Aorta (tissue), 5 donors: ENCODE results near the gene WDR6. TPM values are rescaled to one million over a fixed set of nuclear protein-coding genes. Genes with fewer than 3 reads are reported as not detected.

Experiments
- ATAC-seq: fragments of 200-7000 bp; cut with Tn5 transposase; one replicate; pipeline ENCODE4 v1.9.1; 2022; ENCODE audit warnings: moderate library complexity; ENCODE audit not compliant: low FRiP score
- DNase-seq, 2 donors: peaks; one replicate each; pipeline ENCODE4 v3.0.0-alpha.2; 2020
- H3K27ac ChIP-seq, 2 donors: one replicate each; pipeline ENCODE4 v1.5.1; 2013; ENCODE audit warnings: low read length in 2 of 2, mild to moderate bottlenecking in 2 of 2, moderate library complexity in 2 of 2, control low read depth in 1 of 2, inconsistent platforms in 1 of 2, low read depth in 1 of 2
- H3K27me3 ChIP-seq, 2 donors: one replicate each; pipeline ENCODE4 v1.6.1; 2013; ENCODE audit warnings: control low read depth in 1 of 2, low read length in 1 of 2, mild to moderate bottlenecking in 1 of 2, moderate library complexity in 1 of 2; ENCODE audit not compliant: insufficient read depth in 2 of 2, control insufficient read depth in 1 of 2
- H3K36me3 ChIP-seq, 2 donors: one replicate each; pipeline ENCODE4 v1.6.1; 2013; ENCODE audit warnings: control low read depth in 1 of 2, low read length in 1 of 2, mild to moderate bottlenecking in 1 of 2; ENCODE audit not compliant: insufficient read depth in 2 of 2, control insufficient read depth in 1 of 2
- H3K4me1 ChIP-seq, 2 donors: one replicate each; pipeline ENCODE4 v1.6.1; 2013; ENCODE audit warnings: low read length in 2 of 2, control low read depth in 1 of 2, mild to moderate bottlenecking in 1 of 2, moderate library complexity in 1 of 2; ENCODE audit not compliant: insufficient read depth in 2 of 2, control insufficient read depth in 1 of 2
- H3K4me3 ChIP-seq, 2 donors: one replicate each; pipeline ENCODE4 v1.5.1; 2013; ENCODE audit warnings: low read length in 2 of 2, control low read depth in 1 of 2, mild to moderate bottlenecking in 1 of 2
- H3K9me3 ChIP-seq: one replicate; pipeline ENCODE4 v1.6.1; 2013; ENCODE audit warnings: mild to moderate bottlenecking, low read length; ENCODE audit not compliant: control insufficient read depth
- WGBS, 2 donors: extraction: QIAGEN DNeasy Blood & Tissue Kit; methylation state at CpG; one replicate each; pipeline ENCODE4 v1.1.7; 2013; 5-methylcytosine and 5-hydroxymethylcytosine counted together
- intact Hi-C, 2 donors: fragments of 100-400 bp; cut with DNase I; formaldehyde crosslinking; loops; one replicate each; pipeline versions ENCODE4 v1.14.2 to v1.15.0; 2022
- polyA plus RNA-seq, 2 donors: library from polyadenylated mRNA; stranded (reverse); fragments of 200-250 nt; gene quantifications; one replicate each; pipeline ENCODE4 v1.2.3, GENCODE V29; 2013
- total RNA-seq, 2 donors: library from RNA; stranded (reverse); fragmentation: NEBNext Ultra II Directional; extraction: Animal tissue kit (Norgen Biotek cat#: 25700); gene quantifications; one replicate each; pipeline ENCODE4 v1.2.1, GENCODE V29; 2021
- donor health status: healthy with polysubstance abuse.
- donor health status: Bipolar disorder and iron deficiency.
- donor health status: DM: no; HTN: no; CAD: no.
- donor health status: DM: no; HTN: no; CAD: no.
- donor health status: DM: yes; HTN: yes; CAD: no.

The WDR6 gene
- total and polyA plus RNA-seq, 4 donors = 24.0 to 232 (median 135) TPM

GRCh38 chr3:49021813-49022687 is 14.9 kb downstream of the WDR6 start, which contains the start of gene NDUFAF3:
NDUFAF3 (plus strand) TSS chr3:49022121; CDS start chr3:49022145, 24 bp downstream.
- Histone ChIP-seq H3K4me3 (peak within 1 kb of the TSS; percentile 85 to 88), H3K27ac (peak within 1 kb of the TSS; percentile 94 to 97), H3K27me3 (peaks cover 0 to 1% of the 10 kb centered on the region in 2 donors), H3K9me3 (no peaks in the 10 kb centered on the region), H3K36me3 (peaks cover 0 to 5% of the 10 kb centered on the region in 2 donors), H3K4me1 (no peaks in the 10 kb centered on the region)
- ATAC-seq (peak; percentile 94), DNase-seq (peak; percentile 96 to 98)
- 0 to 1% methylated on average over 83 of the region's 83 CpGs for WGBS, 2 donors
- intact Hi-C loops = loop anchor here in 1 of 2 donors (5.0 kb wide), 1 partner anchor 35 kb away; no protein-coding TSS in a partner anchor

GRCh38 chr3:49022688-49023171 is 15.5 kb downstream of the WDR6 start:
- intact Hi-C loops = loop anchor here in 1 of 2 donors (5.0 kb wide), 1 partner anchor 35 kb away; no protein-coding TSS in a partner anchor
- Histone ChIP-seq H3K4me1 (no peaks in the 10 kb centered on the region), H3K36me3 (peaks cover 0 to 5% of the 10 kb centered on the region in 2 donors), H3K27me3 (peaks cover 0 to 1% of the 10 kb centered on the region in 2 donors), H3K4me3 (peak overlapping the region; percentile 83 to 85), H3K27ac (peak overlapping the region in 1 of 2 donors; percentile 97), H3K9me3 (no peaks in the 10 kb centered on the region)
- 25 to 29% methylated on average over 11 to 12 of the region's 12 CpGs for WGBS, 2 donors
- DNase-seq (peak in 1 of 2 donors; percentile 76), ATAC-seq (no peak)

GRCh38 chr3:49023775-49024174 is 16.6 kb downstream of the WDR6 start:
- Histone ChIP-seq H3K27me3 (peaks cover 0 to 1% of the 10 kb centered on the region in 2 donors), H3K4me1 (no peaks in the 10 kb centered on the region), H3K36me3 (peaks cover 0 to 5% of the 10 kb centered on the region in 2 donors), H3K9me3 (no peaks in the 10 kb centered on the region), H3K4me3 (no peak overlapping the region), H3K27ac (no peak overlapping the region)
- intact Hi-C loops = loop anchor here in 1 of 2 donors (5.0 kb wide), 1 partner anchor 36 kb away; no protein-coding TSS in a partner anchor
- no peak for ATAC-seq
- WGBS, 2 donors = 82 to 88% methylated on average over 4 of the region's 4 CpGs
- DNase-seq = peak in 1 of 2 donors; percentile 27

- intact Hi-C loops = loop anchor here in 1 of 2 donors (5.0 kb wide), 1 partner anchor 37 kb away; no protein-coding TSS in a partner anchor
- H3K27me3 ChIP-seq = peaks cover 0 to 3% of the 10 kb centered on the region in 2 donors
- H3K9me3 ChIP-seq = no peaks in the 10 kb centered on the region
- H3K27ac ChIP-seq = no peak overlapping the region
- ATAC-seq (no peak), DNase-seq (no peak)
- WGBS, 2 donors = 71 to 74% methylated on average over 5 of the region's 5 CpGs
- H3K4me3 ChIP-seq = no peak overlapping the region
- H3K36me3 ChIP-seq = peaks cover 0 to 5% of the 10 kb centered on the region in 2 donors
- H3K4me1 ChIP-seq = no peaks in the 10 kb centered on the region
Measured at GRCh38 chr3:49024449-49024848, 17.3 kb downstream of the WDR6 start.

GRCh38 chr3:49025005-49025792 is 18.0 kb downstream of the WDR6 start:
- ATAC-seq = no peak
- DNase-seq = peak in 1 of 2 donors; percentile 55
- Histone ChIP-seq H3K27ac (no peak overlapping the region), H3K4me1 (no peaks in the 10 kb centered on the region), H3K9me3 (no peaks in the 10 kb centered on the region), H3K27me3 (peaks cover 0 to 3% of the 10 kb centered on the region in 2 donors), H3K36me3 (peaks cover 0 to 5% of the 10 kb centered on the region in 2 donors), H3K4me3 (no peak overlapping the region)
- 58% methylated on average over 13 of the region's 13 CpGs for WGBS, 2 donors
- intact Hi-C loops = loop anchor here in 1 of 2 donors (5.0 kb wide), 2 partner anchors 33 to 67 kb away; partner anchors contain the start of genes P4HTM and QRICH1

- intact Hi-C loops = loop anchor here in 1 of 2 donors (5.0 kb wide), 2 partner anchors 34 to 66 kb away; partner anchors contain the start of genes P4HTM and QRICH1
- DNase-seq = no peak
Measured at GRCh38 chr3:49025793-49026520, 18.8 kb downstream of the WDR6 start.

GRCh38 chr3:49026536-49026935 is 19.3 kb downstream of the WDR6 start:
- DNase-seq (no peak), ATAC-seq (no peak)
- intact Hi-C loops = loop anchor here in 1 of 2 donors (5.0 kb wide), 2 partner anchors 34 to 66 kb away; partner anchors contain the start of genes P4HTM and QRICH1
- Histone ChIP-seq H3K36me3 (peaks cover 0 to 5% of the 10 kb centered on the region in 2 donors), H3K27ac (no peak overlapping the region), H3K9me3 (no peaks in the 10 kb centered on the region), H3K27me3 (peaks cover 0 to 1% of the 10 kb centered on the region in 2 donors), H3K4me1 (no peaks in the 10 kb centered on the region), H3K4me3 (no peak overlapping the region)
- whole genome bisulfite sequencing, 2 donors = 86 to 92% methylated on average over 3 of the region's 3 CpGs

More at GRCh38 chr3:49025793-49026520, 18.8 kb downstream of the WDR6 start:
- ATAC-seq = no peak
- Histone ChIP-seq H3K27ac (no peak overlapping the region), H3K27me3 (peaks cover 0 to 3% of the 10 kb centered on the region in 2 donors), H3K4me3 (no peak overlapping the region), H3K9me3 (no peaks in the 10 kb centered on the region), H3K4me1 (no peaks in the 10 kb centered on the region), H3K36me3 (peaks cover 0 to 5% of the 10 kb centered on the region in 2 donors)
- 81 to 84% methylated on average over 8 of the region's 8 CpGs for WGBS, 2 donors
